Measurements from ENCODE around the gene LIFR.

- TF ChIP-seq CTCF (IDR thresholded peaks at IDR 0.05) (no peak), POLR2A (IDR thresholded peaks at IDR 0.05) (no peak)
Observed at GRCh38 chr5:38585816-38586215, 29.4 kb upstream of the LIFR start.
